ENCODE data around the gene NENF.

Gene NENF

GRCh38 chr1:212423879-212424278, 8.8 kb upstream of the NENF start:
- Histone ChIP-seq H2BK5ac (ENCODE audit: low read length) (no peak overlapping the region), H3K4me3 (ENCODE audit: low read length in 2 of 2) (no peak overlapping the region), H3K27me3 (ENCODE audit: control insufficient read depth in 3 of 3, insufficient read depth in 3 of 3, low read depth in 1 of 3, low read length in 3 of 3) (peaks cover 0 to 56% (median 0%) of the 10 kb centered on the region in 3 experiments), H2BK15ac (ENCODE audit: low read length) (no peak overlapping the region), H3K9me3 (replicated peaks in 1 of 2; ENCODE audit: control insufficient read depth in 2 of 2, insufficient read depth in 1 of 2, low read depth in 1 of 2, low read length in 2 of 2) (no peaks in the 10 kb centered on the region), H3K4me2 (ENCODE audit: insufficient read depth, low read length, poor library complexity, severe bottlenecking) (no peak overlapping the region), H2BK120ac (ENCODE audit: low read depth, low read length) (no peak overlapping the region), H3K27ac (replicated peaks; ENCODE audit: low read length) (no peak overlapping the region), H2BK12ac (ENCODE audit: low read length) (no peak overlapping the region), H3K79me1 (ENCODE audit: low read depth, low read length) (no peaks in the 10 kb centered on the region), H4K8ac (ENCODE audit: low read depth, low read length) (no peak overlapping the region), H3K4ac (ENCODE audit: low read length) (no peak overlapping the region), H3K23ac (ENCODE audit: low read depth, low read length, poor library complexity) (no peak overlapping the region), H3K9ac (ENCODE audit: low read depth, low read length, poor library complexity) (no peak overlapping the region), H3K14ac (ENCODE audit: low read length) (no peak overlapping the region), H4K91ac (ENCODE audit: low read depth, low read length, poor library complexity) (no peak overlapping the region), H3K36me3 (replicated peaks in 1 of 2; ENCODE audit: control insufficient read depth in 2 of 2, insufficient read depth in 2 of 2, low read length in 2 of 2) (no peaks in the 10 kb centered on the region), H3K18ac (ENCODE audit: low read length) (no peak overlapping the region), H2AFZ (ENCODE audit: low read length) (no peak overlapping the region), H3K4me1 (ENCODE audit: control insufficient read depth in 2 of 2, insufficient read depth in 1 of 2, low read depth in 1 of 2, low read length in 2 of 2) (no peaks in the 10 kb centered on the region), H2AK5ac (ENCODE audit: low read depth, low read length) (no peak overlapping the region)
- no CpG with 5 or more reads among the region's 3 CpGs for WGBS, 2 donors (ENCODE audit: extremely low coverage in 2 of 2, insufficient read length in 2 of 2, insufficient replicate concordance in 1 of 2)
- no peak for DNase-seq (ENCODE audit: low spot score)

GRCh38 chr1:212428496-212428895, 4.2 kb upstream of the NENF start:
- Histone ChIP-seq H2BK120ac (ENCODE audit: low read depth, low read length) (no peak overlapping the region), H3K79me1 (ENCODE audit: low read depth, low read length) (no peaks in the 10 kb centered on the region), H2BK15ac (ENCODE audit: low read length) (no peak overlapping the region), H3K4me2 (ENCODE audit: insufficient read depth, low read length, poor library complexity, severe bottlenecking) (no peak overlapping the region), H2BK12ac (ENCODE audit: low read length) (no peak overlapping the region), H2AK5ac (ENCODE audit: low read depth, low read length) (no peak overlapping the region), H3K27ac (replicated peaks; ENCODE audit: low read length) (no peak overlapping the region), H3K18ac (ENCODE audit: low read length) (no peak overlapping the region), H4K8ac (ENCODE audit: low read depth, low read length) (no peak overlapping the region), H3K4ac (ENCODE audit: low read length) (no peak overlapping the region), H3K4me1 (ENCODE audit: control insufficient read depth in 2 of 2, insufficient read depth in 1 of 2, low read depth in 1 of 2, low read length in 2 of 2) (peaks cover 0 to 12% of the 10 kb centered on the region in 2 donors), H3K36me3 (replicated peaks in 1 of 2; ENCODE audit: control insufficient read depth in 2 of 2, insufficient read depth in 2 of 2, low read length in 2 of 2) (no peaks in the 10 kb centered on the region), H3K23ac (ENCODE audit: low read depth, low read length, poor library complexity) (no peak overlapping the region), H3K27me3 (ENCODE audit: control insufficient read depth in 3 of 3, insufficient read depth in 3 of 3, low read depth in 1 of 3, low read length in 3 of 3) (peaks cover 0 to 57% (median 0%) of the 10 kb centered on the region in 3 experiments), H4K91ac (ENCODE audit: low read depth, low read length, poor library complexity) (no peak overlapping the region), H3K9ac (ENCODE audit: low read depth, low read length, poor library complexity) (no peak overlapping the region), H2AFZ (ENCODE audit: low read length) (no peak overlapping the region), H3K14ac (ENCODE audit: low read length) (no peak overlapping the region), H2BK5ac (ENCODE audit: low read length) (no peak overlapping the region), H3K4me3 (ENCODE audit: low read length in 2 of 2) (no peak overlapping the region), H3K9me3 (replicated peaks in 1 of 2; ENCODE audit: control insufficient read depth in 2 of 2, insufficient read depth in 1 of 2, low read depth in 1 of 2, low read length in 2 of 2) (no peaks in the 10 kb centered on the region)
- no peak for DNase-seq (ENCODE audit: low spot score)
- WGBS, 2 donors (ENCODE audit: extremely low coverage in 2 of 2, insufficient read length in 2 of 2, insufficient replicate concordance in 1 of 2), result no CpG with 5 or more reads among the region's 5 CpGs

GRCh38 chr1:212430416-212430815, 2.3 kb upstream of the NENF start:
- Histone ChIP-seq H3K4me1 (ENCODE audit: control insufficient read depth in 2 of 2, insufficient read depth in 1 of 2, low read depth in 1 of 2, low read length in 2 of 2) (peaks cover 0 to 12% of the 10 kb centered on the region in 2 donors), H3K27me3 (ENCODE audit: control insufficient read depth in 3 of 3, insufficient read depth in 3 of 3, low read depth in 1 of 3, low read length in 3 of 3) (peaks cover 0 to 39% (median 3%) of the 10 kb centered on the region in 3 experiments), H3K27ac (replicated peaks; ENCODE audit: low read length) (no peak overlapping the region), H3K36me3 (replicated peaks in 1 of 2; ENCODE audit: control insufficient read depth in 2 of 2, insufficient read depth in 2 of 2, low read length in 2 of 2) (no peaks in the 10 kb centered on the region), H3K79me1 (ENCODE audit: low read depth, low read length) (no peaks in the 10 kb centered on the region), H3K4ac (ENCODE audit: low read length) (no peak overlapping the region), H4K91ac (ENCODE audit: low read depth, low read length, poor library complexity) (no peak overlapping the region), H3K18ac (ENCODE audit: low read length) (no peak overlapping the region), H3K4me3 (ENCODE audit: low read length in 2 of 2) (no peak overlapping the region), H3K9ac (ENCODE audit: low read depth, low read length, poor library complexity) (no peak overlapping the region), H3K14ac (ENCODE audit: low read length) (no peak overlapping the region), H3K23ac (ENCODE audit: low read depth, low read length, poor library complexity) (no peak overlapping the region), H4K8ac (ENCODE audit: low read depth, low read length) (no peak overlapping the region), H2AFZ (ENCODE audit: low read length) (no peak overlapping the region), H2BK5ac (ENCODE audit: low read length) (no peak overlapping the region), H3K4me2 (ENCODE audit: insufficient read depth, low read length, poor library complexity, severe bottlenecking) (no peak overlapping the region), H2BK15ac (ENCODE audit: low read length) (no peak overlapping the region), H2BK12ac (ENCODE audit: low read length) (no peak overlapping the region), H2AK5ac (ENCODE audit: low read depth, low read length) (no peak overlapping the region), H3K9me3 (replicated peaks in 1 of 2; ENCODE audit: control insufficient read depth in 2 of 2, insufficient read depth in 1 of 2, low read depth in 1 of 2, low read length in 2 of 2) (no peaks in the 10 kb centered on the region), H2BK120ac (ENCODE audit: low read depth, low read length) (no peak overlapping the region)
- no CpG with 5 or more reads among the region's 2 CpGs for WGBS, 2 donors (ENCODE audit: extremely low coverage in 2 of 2, insufficient read length in 2 of 2, insufficient replicate concordance in 1 of 2)
- DNase-seq (ENCODE audit: low spot score), result no peak

GRCh38 chr1:212430955-212431394, 1.7 kb upstream of the NENF start:
- no CpG with 5 or more reads among the region's 3 CpGs for WGBS, 2 donors (ENCODE audit: extremely low coverage in 2 of 2, insufficient read length in 2 of 2, insufficient replicate concordance in 1 of 2)

More at GRCh38 chr1:212430955-212431394, 1.7 kb upstream of the NENF start:
- Histone ChIP-seq H2AK5ac (ENCODE audit: low read depth, low read length) (no peak overlapping the region), H3K27me3 (ENCODE audit: control insufficient read depth in 3 of 3, insufficient read depth in 3 of 3, low read depth in 1 of 3, low read length in 3 of 3) (peaks cover 0 to 36% (median 3%) of the 10 kb centered on the region in 3 experiments), H2BK120ac (ENCODE audit: low read depth, low read length) (no peak overlapping the region), H3K4me2 (ENCODE audit: insufficient read depth, low read length, poor library complexity, severe bottlenecking) (no peak overlapping the region), H3K36me3 (replicated peaks in 1 of 2; ENCODE audit: control insufficient read depth in 2 of 2, insufficient read depth in 2 of 2, low read length in 2 of 2) (no peaks in the 10 kb centered on the region), H3K4ac (ENCODE audit: low read length) (no peak overlapping the region), H3K18ac (ENCODE audit: low read length) (no peak overlapping the region), H3K79me1 (ENCODE audit: low read depth, low read length) (no peaks in the 10 kb centered on the region), H2BK15ac (ENCODE audit: low read length) (no peak overlapping the region), H4K8ac (ENCODE audit: low read depth, low read length) (no peak overlapping the region), H3K9ac (ENCODE audit: low read depth, low read length, poor library complexity) (no peak overlapping the region), H2BK12ac (ENCODE audit: low read length) (no peak overlapping the region), H3K4me3 (ENCODE audit: low read length in 2 of 2) (no peak overlapping the region), H3K14ac (ENCODE audit: low read length) (no peak overlapping the region), H2AFZ (ENCODE audit: low read length) (no peak overlapping the region), H3K4me1 (ENCODE audit: control insufficient read depth in 2 of 2, insufficient read depth in 1 of 2, low read depth in 1 of 2, low read length in 2 of 2) (peaks cover 0 to 12% of the 10 kb centered on the region in 2 donors), H2BK5ac (ENCODE audit: low read length) (no peak overlapping the region), H4K91ac (ENCODE audit: low read depth, low read length, poor library complexity) (no peak overlapping the region), H3K23ac (ENCODE audit: low read depth, low read length, poor library complexity) (no peak overlapping the region), H3K27ac (replicated peaks; ENCODE audit: low read length) (no peak overlapping the region), H3K9me3 (replicated peaks in 1 of 2; ENCODE audit: control insufficient read depth in 2 of 2, insufficient read depth in 1 of 2, low read depth in 1 of 2, low read length in 2 of 2) (no peaks in the 10 kb centered on the region)
- DNase-seq (ENCODE audit: low spot score), result no peak

Measured in neuronal stem cell (in vitro differentiated cells).